Measurements from ENCODE around the gene TMIGD2.

The TMIGD2 gene

DNA sequence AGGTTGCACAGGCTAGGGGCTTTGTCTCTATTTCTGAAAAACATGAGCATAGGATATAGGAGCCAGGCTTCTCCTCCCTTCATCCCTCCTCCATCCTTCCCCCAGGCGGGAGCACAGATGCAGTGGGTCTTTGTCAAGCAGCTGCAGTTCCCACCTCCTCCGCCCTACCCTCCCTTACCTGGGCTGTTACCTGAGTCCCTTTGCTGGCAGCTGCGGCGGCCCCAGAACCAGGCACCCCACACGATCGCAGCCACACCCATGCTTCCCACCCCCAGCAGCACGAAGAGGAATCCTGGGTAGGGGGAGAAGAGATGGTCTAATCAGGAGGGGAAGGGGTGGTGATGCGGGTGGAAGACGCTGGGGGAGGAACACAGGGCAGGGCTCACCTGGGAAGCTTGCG lies 7.8 kb downstream of the TMIGD2 start:
- TF ChIP-seq POLR2AphosphoS5 (IDR thresholded peaks at IDR 0.05; ENCODE audit: low read depth, low read length): no peak
- TF ChIP-seq TAF1 (IDR thresholded peaks at IDR 0.05; ENCODE audit: borderline replicate concordance, insufficient read depth, low read length): no peak
- no peak for TF ChIP-seq REST (IDR thresholded peaks at IDR 0.05; ENCODE audit: insufficient read depth in 1 of 2, low read depth in 2 of 2, low read length in 2 of 2)
- TF ChIP-seq FOXP2 (optimal IDR thresholded peaks at IDR 0.05; ENCODE audit: borderline replicate concordance, extremely low read depth, extremely low read length, insufficient read depth): no peak
- TF ChIP-seq SIN3A (IDR thresholded peaks at IDR 0.05; ENCODE audit: borderline replicate concordance, insufficient read depth, low read length): no peak

DNA sequence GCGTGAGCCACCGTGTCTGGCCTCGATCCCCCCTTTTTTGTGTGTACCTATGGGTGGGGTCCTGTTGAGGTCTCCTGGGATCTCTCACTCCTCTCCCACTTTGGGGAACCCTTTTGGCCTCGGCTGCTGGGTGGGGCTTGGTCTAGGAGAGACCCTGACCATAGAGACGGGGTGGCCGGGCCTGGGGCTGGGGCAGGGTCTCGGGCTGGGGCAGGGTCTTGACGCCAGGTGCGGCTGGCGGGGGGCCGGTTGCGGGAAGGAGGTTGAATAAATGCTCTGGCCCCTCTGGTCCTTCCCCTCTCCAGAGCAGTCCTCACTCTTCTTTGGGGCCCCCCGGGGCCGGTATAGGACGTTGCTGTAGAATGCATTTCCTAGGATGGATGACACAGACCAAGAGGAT lies 9.7 kb downstream of the TMIGD2 start:
- no peak for TF ChIP-seq SIN3A (IDR thresholded peaks at IDR 0.05; ENCODE audit: borderline replicate concordance, insufficient read depth, low read length)
- no peak for TF ChIP-seq TAF1 (IDR thresholded peaks at IDR 0.05; ENCODE audit: borderline replicate concordance, insufficient read depth, low read length)
- TF ChIP-seq REST (IDR thresholded peaks at IDR 0.05; ENCODE audit: insufficient read depth in 1 of 2, low read depth in 2 of 2, low read length in 2 of 2): no peak
- no peak for TF ChIP-seq POLR2AphosphoS5 (IDR thresholded peaks at IDR 0.05; ENCODE audit: low read depth, low read length)
- TF ChIP-seq FOXP2 (optimal IDR thresholded peaks at IDR 0.05; ENCODE audit: borderline replicate concordance, extremely low read depth, extremely low read length, insufficient read depth): no peak

DNA sequence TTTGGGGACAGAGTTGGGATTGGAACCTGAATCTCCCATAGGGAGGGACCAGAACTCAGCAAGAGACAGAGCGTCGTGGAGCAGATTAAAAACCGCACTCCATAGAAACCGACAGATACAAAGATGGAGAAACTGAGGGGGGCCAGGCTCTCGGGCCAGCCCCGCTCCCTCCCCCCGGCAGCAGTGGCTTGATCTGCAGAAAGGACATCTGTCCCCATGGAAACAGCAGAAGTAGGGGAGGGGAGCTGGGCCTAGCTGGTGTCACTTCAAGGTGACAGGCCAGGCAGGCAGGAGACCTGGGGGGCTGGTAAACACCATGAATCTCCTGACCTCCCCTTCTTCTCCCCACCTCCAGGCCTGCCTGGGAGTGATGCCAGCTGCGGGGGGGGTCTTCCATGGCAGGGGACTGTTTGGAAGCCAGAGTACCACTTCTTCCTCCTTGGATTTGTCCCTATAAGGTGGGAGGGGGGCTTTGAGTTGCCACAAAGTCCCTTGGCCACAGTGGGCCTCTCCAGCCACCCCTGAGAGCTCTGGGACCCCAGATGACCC lies 10.9 kb downstream of the TMIGD2 start:
- TF ChIP-seq REST (IDR thresholded peaks at IDR 0.05; ENCODE audit: insufficient read depth in 1 of 2, low read depth in 2 of 2, low read length in 2 of 2) (no peak), TAF1 (IDR thresholded peaks at IDR 0.05; ENCODE audit: borderline replicate concordance, insufficient read depth, low read length) (no peak), POLR2AphosphoS5 (IDR thresholded peaks at IDR 0.05; ENCODE audit: low read depth, low read length) (no peak), FOXP2 (optimal IDR thresholded peaks at IDR 0.05; ENCODE audit: borderline replicate concordance, extremely low read depth, extremely low read length, insufficient read depth) (no peak), SIN3A (IDR thresholded peaks at IDR 0.05; ENCODE audit: borderline replicate concordance, insufficient read depth, low read length) (no peak)

GRCh38 chr19:4288091-4288777 lies 14.0 kb downstream of the TMIGD2 start:
- no peak for TF ChIP-seq FOXP2 (optimal IDR thresholded peaks at IDR 0.05; ENCODE audit: borderline replicate concordance, extremely low read depth, extremely low read length, insufficient read depth)
- TF ChIP-seq SIN3A (IDR thresholded peaks at IDR 0.05; ENCODE audit: borderline replicate concordance, insufficient read depth, low read length): no peak
- no peak for TF ChIP-seq REST (IDR thresholded peaks at IDR 0.05; ENCODE audit: insufficient read depth in 1 of 2, low read depth in 2 of 2, low read length in 2 of 2)
- no peak for TF ChIP-seq POLR2AphosphoS5 (IDR thresholded peaks at IDR 0.05; ENCODE audit: low read depth, low read length)
- TF ChIP-seq TAF1 (IDR thresholded peaks at IDR 0.05; ENCODE audit: borderline replicate concordance, insufficient read depth, low read length): no peak

Data from PFSK-1 (cell line).